ENCODE data around the gene A3GALT2.

The A3GALT2 gene

DNA sequence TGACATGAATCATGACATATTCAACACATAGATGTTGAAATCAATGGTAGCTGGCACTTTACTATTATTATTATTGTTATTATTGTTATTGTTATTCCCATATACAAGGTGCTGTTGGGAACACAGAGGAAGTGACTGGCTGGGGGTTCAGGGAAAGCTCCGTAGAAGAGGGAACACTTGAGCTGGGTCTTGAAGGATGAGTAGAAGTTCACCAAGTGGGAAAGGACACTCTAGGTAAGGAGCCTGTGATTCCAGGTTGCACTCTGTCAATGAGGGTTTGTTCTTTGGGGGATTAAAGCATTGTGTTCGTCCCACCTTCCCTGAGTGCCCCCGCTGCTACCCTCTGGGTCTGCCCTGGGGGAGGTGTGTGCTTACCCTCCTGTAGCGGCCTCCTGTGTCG lies 50.5 kb downstream of the A3GALT2 start:
- Histone ChIP-seq H3K9ac (ENCODE audit: low read length) (no peak overlapping the region), H3K4me1 (ENCODE audit: insufficient read depth, low read length, severe bottlenecking) (no peaks in the 10 kb centered on the region), H3K27ac (ENCODE audit: low read depth, low read length, poor library complexity, severe bottlenecking) (no peak overlapping the region), H2AFZ (ENCODE audit: low read length) (no peak overlapping the region), H3K9me3 (ENCODE audit: low read length) (no peaks in the 10 kb centered on the region), H3K36me3 (ENCODE audit: insufficient read depth, low read length) (no peaks in the 10 kb centered on the region), H3K9me2 (ENCODE audit: low read depth, low read length) (no peaks in the 10 kb centered on the region), H3K79me2 (ENCODE audit: insufficient read depth, low read length) (no peaks in the 10 kb centered on the region), H3K27me3 (ENCODE audit: insufficient read depth, low read length) (no peaks in the 10 kb centered on the region), H3K4me2 (ENCODE audit: low read length) (no peak overlapping the region), H3K4me3 (ENCODE audit: low read depth, low read length, poor library complexity, severe bottlenecking) (no peak overlapping the region), H4K20me1 (ENCODE audit: insufficient read depth, low read length) (no peaks in the 10 kb centered on the region), H3F3A (ENCODE audit: insufficient read depth, low read length) (no peaks in the 10 kb centered on the region)
- no peak for TF ChIP-seq EZH2 (IDR thresholded peaks at IDR 0.05; ENCODE audit: borderline replicate concordance, low read length)

- Histone ChIP-seq H3K4me3 (ENCODE audit: low read depth, low read length, poor library complexity, severe bottlenecking) (no peak overlapping the region), H3K36me3 (ENCODE audit: insufficient read depth, low read length) (no peaks in the 10 kb centered on the region), H3K27me3 (ENCODE audit: insufficient read depth, low read length) (no peaks in the 10 kb centered on the region), H3K4me2 (ENCODE audit: low read length) (no peak overlapping the region), H3K9ac (ENCODE audit: low read length) (no peak overlapping the region), H4K20me1 (ENCODE audit: insufficient read depth, low read length) (no peaks in the 10 kb centered on the region), H3K4me1 (ENCODE audit: insufficient read depth, low read length, severe bottlenecking) (no peaks in the 10 kb centered on the region), H3K9me2 (ENCODE audit: low read depth, low read length) (no peaks in the 10 kb centered on the region), H2AFZ (ENCODE audit: low read length) (no peak overlapping the region), H3K27ac (ENCODE audit: low read depth, low read length, poor library complexity, severe bottlenecking) (no peak overlapping the region), H3K9me3 (ENCODE audit: low read length) (no peaks in the 10 kb centered on the region), H3F3A (ENCODE audit: insufficient read depth, low read length) (no peaks in the 10 kb centered on the region), H3K79me2 (ENCODE audit: insufficient read depth, low read length) (no peaks in the 10 kb centered on the region)
- no peak for TF ChIP-seq EZH2 (IDR thresholded peaks at IDR 0.05; ENCODE audit: borderline replicate concordance, low read length)
- TF ChIP-seq, protein P1, sequence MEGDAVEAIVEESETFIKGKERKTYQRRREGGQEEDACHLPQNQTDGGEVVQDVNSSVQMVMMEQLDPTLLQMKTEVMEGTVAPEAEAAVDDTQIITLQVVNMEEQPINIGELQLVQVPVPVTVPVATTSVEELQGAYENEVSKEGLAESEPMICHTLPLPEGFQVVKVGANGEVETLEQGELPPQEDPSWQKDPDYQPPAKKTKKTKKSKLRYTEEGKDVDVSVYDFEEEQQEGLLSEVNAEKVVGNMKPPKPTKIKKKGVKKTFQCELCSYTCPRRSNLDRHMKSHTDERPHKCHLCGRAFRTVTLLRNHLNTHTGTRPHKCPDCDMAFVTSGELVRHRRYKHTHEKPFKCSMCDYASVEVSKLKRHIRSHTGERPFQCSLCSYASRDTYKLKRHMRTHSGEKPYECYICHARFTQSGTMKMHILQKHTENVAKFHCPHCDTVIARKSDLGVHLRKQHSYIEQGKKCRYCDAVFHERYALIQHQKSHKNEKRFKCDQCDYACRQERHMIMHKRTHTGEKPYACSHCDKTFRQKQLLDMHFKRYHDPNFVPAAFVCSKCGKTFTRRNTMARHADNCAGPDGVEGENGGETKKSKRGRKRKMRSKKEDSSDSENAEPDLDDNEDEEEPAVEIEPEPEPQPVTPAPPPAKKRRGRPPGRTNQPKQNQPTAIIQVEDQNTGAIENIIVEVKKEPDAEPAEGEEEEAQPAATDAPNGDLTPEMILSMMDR (IDR thresholded peaks at IDR 0.05; ENCODE audit: low read length) = no peak
These were observed 51.3 kb downstream of the A3GALT2 start for GRCh38 chr1:33269621-33270020.

GRCh38 chr1:33268927-33269610 lies 51.8 kb downstream of the A3GALT2 start:
- no peak overlapping the region for H3K9ac ChIP-seq (ENCODE audit: low read length)
- no peaks in the 10 kb centered on the region for H3K36me3 ChIP-seq (ENCODE audit: insufficient read depth, low read length)
- H3K27me3 ChIP-seq (ENCODE audit: insufficient read depth, low read length) = no peaks in the 10 kb centered on the region
- H4K20me1 ChIP-seq (ENCODE audit: insufficient read depth, low read length) = no peaks in the 10 kb centered on the region
- no peak overlapping the region for H3K4me3 ChIP-seq (ENCODE audit: low read depth, low read length, poor library complexity, severe bottlenecking)
- no peaks in the 10 kb centered on the region for H3K4me1 ChIP-seq (ENCODE audit: insufficient read depth, low read length, severe bottlenecking)
- TF ChIP-seq EZH2 (IDR thresholded peaks at IDR 0.05; ENCODE audit: borderline replicate concordance, low read length) = no peak
- TF ChIP-seq, protein P1 (IDR thresholded peaks at IDR 0.05; ENCODE audit: low read length) = no peak
- H3K4me2 ChIP-seq (ENCODE audit: low read length) = no peak overlapping the region
- no peak overlapping the region for H3K27ac ChIP-seq (ENCODE audit: low read depth, low read length, poor library complexity, severe bottlenecking)
- H3K9me2 ChIP-seq (ENCODE audit: low read depth, low read length) = no peaks in the 10 kb centered on the region
- no peaks in the 10 kb centered on the region for H3K79me2 ChIP-seq (ENCODE audit: insufficient read depth, low read length)
- no peak overlapping the region for H2AFZ ChIP-seq (ENCODE audit: low read length)
- H3F3A ChIP-seq (ENCODE audit: insufficient read depth, low read length) = no peaks in the 10 kb centered on the region
- no peaks in the 10 kb centered on the region for H3K9me3 ChIP-seq (ENCODE audit: low read length)

GRCh38 chr1:33268457-33268856 lies 52.4 kb downstream of the A3GALT2 start:
- Histone ChIP-seq H4K20me1 (ENCODE audit: insufficient read depth, low read length) (no peaks in the 10 kb centered on the region), H3F3A (ENCODE audit: insufficient read depth, low read length) (no peaks in the 10 kb centered on the region)

More at GRCh38 chr1:33268457-33268856, 52.4 kb downstream of the A3GALT2 start:
- H2AFZ ChIP-seq (ENCODE audit: low read length) = no peak overlapping the region
- H3K27me3 ChIP-seq (ENCODE audit: insufficient read depth, low read length) = no peaks in the 10 kb centered on the region
- H3K4me3 ChIP-seq (ENCODE audit: low read depth, low read length, poor library complexity, severe bottlenecking) = no peak overlapping the region
- no peaks in the 10 kb centered on the region for H3K4me1 ChIP-seq (ENCODE audit: insufficient read depth, low read length, severe bottlenecking)
- H3K36me3 ChIP-seq (ENCODE audit: insufficient read depth, low read length) = no peaks in the 10 kb centered on the region
- no peaks in the 10 kb centered on the region for H3K79me2 ChIP-seq (ENCODE audit: insufficient read depth, low read length)
- H3K9ac ChIP-seq (ENCODE audit: low read length) = no peak overlapping the region
- no peak for TF ChIP-seq EZH2 (IDR thresholded peaks at IDR 0.05; ENCODE audit: borderline replicate concordance, low read length)
- TF ChIP-seq, protein P1 (IDR thresholded peaks at IDR 0.05; ENCODE audit: low read length) = no peak
- H3K4me2 ChIP-seq (ENCODE audit: low read length) = no peak overlapping the region
- no peaks in the 10 kb centered on the region for H3K9me3 ChIP-seq (ENCODE audit: low read length)
- no peaks in the 10 kb centered on the region for H3K9me2 ChIP-seq (ENCODE audit: low read depth, low read length)
- no peak overlapping the region for H3K27ac ChIP-seq (ENCODE audit: low read depth, low read length, poor library complexity, severe bottlenecking)

Data from OCI-LY1 (cell line).